ENCODE measurements around the gene ARSD. TPM values are rescaled to one million over a fixed set of nuclear protein-coding genes. Genes with fewer than 3 reads are reported as not detected.
"Not testable (repeated sequence)": the region's sequence is repeated elsewhere in the genome, so short reads cannot be mapped to it uniquely, and the experiment has no call there.

ARSD gene
- polyA plus RNA-seq, 3 donors = 19.2 to 28.6 (median 19.7) TPM

- no peak for DNase-seq
- intact Hi-C loops (cut with micrococcal nuclease) = no loop called here
- no peak overlapping the region for H3K4me3 Mint-ChIP-seq
Measured at GRCh38 chrX:2955281-2955680, 26.1 kb upstream of the ARSD start.

DNA sequence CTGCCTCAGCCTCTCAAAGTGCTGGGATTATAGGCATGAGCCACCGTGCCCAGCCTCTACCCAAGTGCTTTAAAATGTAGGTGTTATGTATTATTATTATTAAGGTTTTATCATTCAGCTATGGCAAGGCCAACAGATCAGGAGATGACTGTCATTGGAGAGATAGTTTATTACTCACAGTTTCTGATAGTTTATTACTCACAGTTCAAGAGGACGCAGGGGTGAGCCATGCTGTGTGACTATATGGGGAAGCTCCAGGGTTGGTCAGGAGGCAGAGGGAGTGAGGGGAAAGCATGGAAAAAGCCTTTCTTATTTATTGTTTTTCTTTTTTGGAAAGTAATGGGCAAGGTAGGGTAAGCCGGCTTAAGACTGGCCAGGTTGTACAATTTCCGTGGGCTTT, 25.4 kb upstream of the ARSD start:
- no peak overlapping the region for H3K27ac ChIP-seq (ENCODE audit: low read depth in 1 of 2, low read length in 2 of 2)
- H3K9ac ChIP-seq (ENCODE audit: insufficient read depth, low read length, poor library complexity, severe bottlenecking) = no peak overlapping the region
- H3K4me3 ChIP-seq (replicated peaks in 1 of 3; ENCODE audit: low read depth in 2 of 3, low read length in 3 of 3) = no peak overlapping the region
- no peaks in the 10 kb centered on the region for H4K20me1 ChIP-seq (ENCODE audit: insufficient read depth, low read length)
- no CpG with 5 or more reads among the region's 4 CpGs for WGBS (ENCODE audit: insufficient coverage)
- no peaks in the 10 kb centered on the region for H3K9me3 ChIP-seq (replicated peaks in 1 of 2; ENCODE audit: control insufficient read depth in 1 of 2, insufficient read depth in 1 of 2, low read length in 2 of 2)
- intact Hi-C loops (cut with micrococcal nuclease) = no loop called here
- Mint-ChIP-seq H3K4me1 (no peaks in the 10 kb centered on the region), H3K27me3 (ENCODE audit: low read depth in 3 of 3) (peaks cover 2 to 17% (median 3%) of the 10 kb centered on the region in 3 donors), H3K9me3 (no peaks in the 10 kb centered on the region), H3K36me3 (no peaks in the 10 kb centered on the region), H3K4me3 (no peak overlapping the region), H3K27ac (no peak overlapping the region)
- DNase-seq = no peak
- TF ChIP-seq, protein P1, sequence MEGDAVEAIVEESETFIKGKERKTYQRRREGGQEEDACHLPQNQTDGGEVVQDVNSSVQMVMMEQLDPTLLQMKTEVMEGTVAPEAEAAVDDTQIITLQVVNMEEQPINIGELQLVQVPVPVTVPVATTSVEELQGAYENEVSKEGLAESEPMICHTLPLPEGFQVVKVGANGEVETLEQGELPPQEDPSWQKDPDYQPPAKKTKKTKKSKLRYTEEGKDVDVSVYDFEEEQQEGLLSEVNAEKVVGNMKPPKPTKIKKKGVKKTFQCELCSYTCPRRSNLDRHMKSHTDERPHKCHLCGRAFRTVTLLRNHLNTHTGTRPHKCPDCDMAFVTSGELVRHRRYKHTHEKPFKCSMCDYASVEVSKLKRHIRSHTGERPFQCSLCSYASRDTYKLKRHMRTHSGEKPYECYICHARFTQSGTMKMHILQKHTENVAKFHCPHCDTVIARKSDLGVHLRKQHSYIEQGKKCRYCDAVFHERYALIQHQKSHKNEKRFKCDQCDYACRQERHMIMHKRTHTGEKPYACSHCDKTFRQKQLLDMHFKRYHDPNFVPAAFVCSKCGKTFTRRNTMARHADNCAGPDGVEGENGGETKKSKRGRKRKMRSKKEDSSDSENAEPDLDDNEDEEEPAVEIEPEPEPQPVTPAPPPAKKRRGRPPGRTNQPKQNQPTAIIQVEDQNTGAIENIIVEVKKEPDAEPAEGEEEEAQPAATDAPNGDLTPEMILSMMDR (IDR thresholded peaks at IDR 0.05) = no peak
- no peaks in the 10 kb centered on the region for H3K79me2 ChIP-seq (ENCODE audit: insufficient read depth, low read length)
- H3K4me1 ChIP-seq (ENCODE audit: control insufficient read depth in 1 of 2, insufficient read depth in 2 of 2, low read length in 2 of 2) = no peaks in the 10 kb centered on the region
- no peak overlapping the region for H3K4me2 ChIP-seq (replicated peaks; ENCODE audit: extremely low read depth, low read length, poor library complexity, severe bottlenecking)
- no peaks in the 10 kb centered on the region for H3K36me3 ChIP-seq (replicated peaks in 1 of 2; ENCODE audit: control insufficient read depth in 1 of 2, insufficient read depth in 2 of 2, low read length in 2 of 2)
- no peak overlapping the region for H2AFZ ChIP-seq (ENCODE audit: insufficient read depth, low read depth, low read length, poor library complexity, severe bottlenecking)
- no peaks in the 10 kb centered on the region for H3K27me3 ChIP-seq (ENCODE audit: control insufficient read depth in 2 of 2, insufficient read depth in 2 of 2, low read length in 2 of 2)

More at GRCh38 chrX:2955281-2955680, 26.1 kb upstream of the ARSD start:
- no peaks in the 10 kb centered on the region for H3K4me1 ChIP-seq (ENCODE audit: control insufficient read depth in 1 of 2, insufficient read depth in 2 of 2, low read length in 2 of 2)
- no peaks in the 10 kb centered on the region for H3K4me1 Mint-ChIP-seq
- H3K9ac ChIP-seq (ENCODE audit: insufficient read depth, low read length, poor library complexity, severe bottlenecking) = no peak overlapping the region
- no peaks in the 10 kb centered on the region for H3K36me3 Mint-ChIP-seq
- no peak overlapping the region for H3K27ac Mint-ChIP-seq
- H3K4me2 ChIP-seq (replicated peaks; ENCODE audit: extremely low read depth, low read length, poor library complexity, severe bottlenecking) = no peak overlapping the region
- no peaks in the 10 kb centered on the region for H4K20me1 ChIP-seq (ENCODE audit: insufficient read depth, low read length)
- WGBS (ENCODE audit: insufficient coverage) = 100% methylated on average over 4 of the region's 10 CpGs
- H3K9me3 ChIP-seq (replicated peaks in 1 of 2; ENCODE audit: control insufficient read depth in 1 of 2, insufficient read depth in 1 of 2, low read length in 2 of 2) = no peaks in the 10 kb centered on the region
- H3K36me3 ChIP-seq (replicated peaks in 1 of 2; ENCODE audit: control insufficient read depth in 1 of 2, insufficient read depth in 2 of 2, low read length in 2 of 2) = no peaks in the 10 kb centered on the region
- H3K4me3 ChIP-seq (replicated peaks in 1 of 3; ENCODE audit: low read depth in 2 of 3, low read length in 3 of 3) = no peak overlapping the region
- peaks cover 2 to 18% (median 3%) of the 10 kb centered on the region in 3 donors for H3K27me3 Mint-ChIP-seq (ENCODE audit: low read depth in 3 of 3)
- H3K27ac ChIP-seq (ENCODE audit: low read depth in 1 of 2, low read length in 2 of 2) = no peak overlapping the region
- TF ChIP-seq, protein P1 (IDR thresholded peaks at IDR 0.05) = no peak
- H3K79me2 ChIP-seq (ENCODE audit: insufficient read depth, low read length) = no peaks in the 10 kb centered on the region
- no peaks in the 10 kb centered on the region for H3K9me3 Mint-ChIP-seq
- no peak overlapping the region for H2AFZ ChIP-seq (ENCODE audit: insufficient read depth, low read depth, low read length, poor library complexity, severe bottlenecking)
- H3K27me3 ChIP-seq (ENCODE audit: control insufficient read depth in 2 of 2, insufficient read depth in 2 of 2, low read length in 2 of 2) = no peaks in the 10 kb centered on the region

- not testable (repeated sequence) for H3K4me3 Mint-ChIP-seq
Measured at GRCh38 chrX:2937942-2938341, 8.8 kb upstream of the ARSD start.

More at GRCh38 chrX:2937942-2938341, 8.8 kb upstream of the ARSD start:
- H3K4me3 ChIP-seq (replicated peaks in 1 of 3; ENCODE audit: low read depth in 2 of 3, low read length in 3 of 3); H3K79me2 ChIP-seq (ENCODE audit: insufficient read depth, low read length); H2AFZ ChIP-seq (ENCODE audit: insufficient read depth, low read depth, low read length, poor library complexity, severe bottlenecking); intact Hi-C loops (cut with micrococcal nuclease); H4K20me1 ChIP-seq (ENCODE audit: insufficient read depth, low read length); H3K9me3 ChIP-seq (replicated peaks in 1 of 2; ENCODE audit: control insufficient read depth in 1 of 2, insufficient read depth in 1 of 2, low read length in 2 of 2); H3K27ac ChIP-seq (ENCODE audit: low read depth in 1 of 2, low read length in 2 of 2); H3K27me3 ChIP-seq (ENCODE audit: control insufficient read depth in 2 of 2, insufficient read depth in 2 of 2, low read length in 2 of 2); H3K27ac Mint-ChIP-seq; DNase-seq; H3K9me3 Mint-ChIP-seq; H3K36me3 Mint-ChIP-seq; H3K9ac ChIP-seq (ENCODE audit: insufficient read depth, low read length, poor library complexity, severe bottlenecking); H3K36me3 ChIP-seq (replicated peaks in 1 of 2; ENCODE audit: control insufficient read depth in 1 of 2, insufficient read depth in 2 of 2, low read length in 2 of 2); H3K4me2 ChIP-seq (replicated peaks; ENCODE audit: extremely low read depth, low read length, poor library complexity, severe bottlenecking): not testable (repeated sequence)
- Mint-ChIP-seq H3K27me3 (ENCODE audit: low read depth in 3 of 3) (peaks cover 0 to 15% (median 2%) of the 10 kb centered on the region in 3 donors), H3K4me1 (peaks cover 30% of the 10 kb centered on the region)
- WGBS (ENCODE audit: insufficient coverage) = 100% methylated on average over 1 of the region's 20 CpGs
- H3K4me1 ChIP-seq (ENCODE audit: control insufficient read depth in 1 of 2, insufficient read depth in 2 of 2, low read length in 2 of 2) = peaks cover 30 to 33% of the 10 kb centered on the region in 2 donors
